H1 (cell line): ENCODE results near the gene OR2A14. TPM values are rescaled to one million over a fixed set of nuclear protein-coding genes. Genes with fewer than 3 reads are reported as not detected.

ENCODE experiments used
- CTCF ChIA-PET: fragments of 300-600 bp; sonication (Branson Sonifier 250); formaldehyde crosslinking; loops from one replicate; lab custom pipeline; 2021; ENCODE audit not compliant: partially characterized antibody; lab: Charles Lee
- POLR2A ChIA-PET: fragments of 300-600 bp; sonication (Branson Sonifier 250); formaldehyde crosslinking; loops from one replicate; lab custom pipeline; 2021; ENCODE audit warnings: inconsistent platforms; ENCODE audit not compliant: partially characterized antibody; lab: Charles Lee
- DNase-seq, 2 experiments: peaks; one replicate each; pipeline versions ENCODE4 v3.0.0 to v3.0.0-alpha.2; 2010 to 2022; ENCODE audit warnings: low spot score in 2 of 2, low read depth in 1 of 2, mixed read lengths in 1 of 2
- FAIRE-seq: peaks from 2 replicates; lab custom pipeline; 2011; peaks lifted over from hg19 to GRCh38; lab: Jason Lieb, UNC
- H2AFZ ChIP-seq: 2 replicates; pipeline ENCODE4 v1.8.1; 2012; ENCODE audit warnings: low read length, inconsistent platforms
- H2AK5ac ChIP-seq: 2 replicates; pipeline ENCODE4 v1.6.1; 2013; ENCODE audit warnings: low read depth, low read length
- H2BK120ac ChIP-seq: replicated peaks from 2 replicates; pipeline ENCODE3; 2013; ENCODE audit warnings: low read depth, low read length, inconsistent platforms
- H2BK12ac ChIP-seq: 2 replicates; pipeline ENCODE4 v1.6.1; 2013; ENCODE audit warnings: low read depth, low read length
- H2BK15ac ChIP-seq: 2 replicates; pipeline ENCODE4 v1.6.1; 2013; ENCODE audit warnings: low read length
- H2BK20ac ChIP-seq: 2 replicates; pipeline ENCODE4 v1.6.1; 2013; ENCODE audit warnings: low read length
- H2BK5ac ChIP-seq: 2 replicates; pipeline ENCODE4 v1.6.1; 2013; ENCODE audit warnings: low read depth, low read length
- H3K14ac ChIP-seq: 2 replicates; pipeline ENCODE4 v1.6.1; 2013; ENCODE audit warnings: inconsistent platforms; ENCODE audit not compliant: insufficient read length
- H3K18ac ChIP-seq: 2 replicates; pipeline ENCODE4 v1.6.1; 2013; ENCODE audit warnings: low read length; ENCODE audit errors: extremely low read depth
- H3K23ac ChIP-seq: 2 replicates; pipeline ENCODE4 v1.6.1; 2013; ENCODE audit warnings: inconsistent platforms; ENCODE audit not compliant: insufficient read length
- H3K23me2 ChIP-seq: 2 replicates; pipeline ENCODE4 v1.6.1; 2013; ENCODE audit warnings: low read depth, low read length
- H3K27ac ChIP-seq: 2 replicates; pipeline ENCODE4 v1.6.1; 2011; ENCODE audit warnings: low read depth, low read length, inconsistent platforms
- H3K27me3 ChIP-seq, 4 experiments: replicated peaks in 1 of 4; 1 replicate in 1 of 4; 2 replicates in 3 of 4; pipeline versions ENCODE4 v1.6.1 to v1.8.1; 2011 to 2013; ENCODE audit warnings: low read length in 3 of 4, mild to moderate bottlenecking in 3 of 4, inconsistent platforms in 2 of 4, mixed read lengths in 2 of 4, moderate library complexity in 1 of 4; ENCODE audit not compliant: control insufficient read depth in 3 of 4, insufficient read depth in 3 of 4; ENCODE audit errors: extremely low read depth in 1 of 4
- H3K36me3 ChIP-seq, 4 experiments: 2 replicates each; pipeline versions ENCODE4 v1.6.1 to v1.8.1; 2011 to 2013; ENCODE audit warnings: mild to moderate bottlenecking in 4 of 4, low read length in 3 of 4, moderate library complexity in 2 of 4, control low read depth in 1 of 4, inconsistent platforms in 1 of 4; ENCODE audit not compliant: insufficient read depth in 4 of 4, control insufficient read depth in 2 of 4
- H3K4ac ChIP-seq: replicated peaks from 2 replicates; pipeline ENCODE3; 2013; ENCODE audit warnings: low read length, low read depth, mixed read lengths, inconsistent platforms; ENCODE audit not compliant: insufficient read length
- H3K4me1 ChIP-seq, 4 experiments: replicated peaks in 1 of 4; 1 replicate in 1 of 4; 2 replicates in 3 of 4; pipeline versions ENCODE4 v1.6.1 to v1.8.1; 2011 to 2013; ENCODE audit warnings: low read length in 3 of 4, inconsistent platforms in 2 of 4, mixed read lengths in 1 of 4; ENCODE audit not compliant: insufficient read depth in 4 of 4, control insufficient read depth in 3 of 4
- H3K4me2 ChIP-seq, 2 experiments: 2 replicates each; pipeline versions ENCODE4 v1.6.1 to v1.8.1; 2011 to 2013; ENCODE audit warnings: low read depth in 2 of 2, low read length in 2 of 2, control low read depth in 1 of 2, inconsistent platforms in 1 of 2, mild to moderate bottlenecking in 1 of 2; ENCODE audit not compliant: insufficient read depth in 1 of 2
- H3K4me3 ChIP-seq, 4 experiments: fragments of 200-600, 300-600 bp in 1 of 4; sonication (generic), shearing (Covaris generic), sonication (Bioruptor Twin) in 1 of 4; 2 replicates each; pipeline versions ENCODE4 v1.5.1 to v1.8.1; 2011 to 2016; ENCODE audit warnings: low read length in 4 of 4, low read depth in 3 of 4, control low read depth in 2 of 4, inconsistent platforms in 2 of 4, mild to moderate bottlenecking in 2 of 4, mixed read lengths in 1 of 4, moderate library complexity in 1 of 4; ENCODE audit not compliant: insufficient read depth in 2 of 4; ENCODE audit errors: extremely low read depth in 1 of 4
- H3K56ac ChIP-seq: replicated peaks from 2 replicates; pipeline ENCODE3; 2013; ENCODE audit warnings: low read depth, mild to moderate bottlenecking, mixed read lengths, low read length, inconsistent platforms; ENCODE audit not compliant: insufficient read length
- H3K79me1 ChIP-seq: 2 replicates; pipeline ENCODE4 v1.6.1; 2013; ENCODE audit warnings: low read depth, low read length, control low read depth
- H3K79me2 ChIP-seq, 2 experiments: 2 replicates each; pipeline versions ENCODE4 v1.6.1 to v1.8.1; 2012 to 2013; ENCODE audit warnings: low read length in 2 of 2, mild to moderate bottlenecking in 2 of 2, inconsistent platforms in 1 of 2; ENCODE audit not compliant: insufficient read depth in 2 of 2, control insufficient read depth in 1 of 2
- H3K9ac ChIP-seq, 4 experiments: replicated peaks in 1 of 4; 1 replicate in 1 of 4; 2 replicates in 3 of 4; pipeline versions ENCODE4 v1.6.1 to v1.8.1; 2011 to 2013; ENCODE audit warnings: low read depth in 3 of 4, low read length in 3 of 4, control low read depth in 2 of 4, mild to moderate bottlenecking in 2 of 4, moderate library complexity in 2 of 4, inconsistent platforms in 1 of 4; ENCODE audit errors: extremely low read depth in 1 of 4
- H3K9me3 ChIP-seq, 2 experiments: 2 replicates each; pipeline versions ENCODE4 v1.6.1 to v1.8.1; 2012 to 2013; ENCODE audit warnings: mild to moderate bottlenecking in 2 of 2, moderate library complexity in 2 of 2, control low read depth in 1 of 2, inconsistent platforms in 1 of 2, low read depth in 1 of 2, low read length in 1 of 2, mixed read lengths in 1 of 2; ENCODE audit not compliant: insufficient read depth in 2 of 2
- H4K20me1 ChIP-seq, 2 experiments: replicated peaks in 1 of 2; 2 replicates each; pipeline versions ENCODE3 to v1.8.1; 2011 to 2013; ENCODE audit warnings: inconsistent platforms in 2 of 2, low read length in 2 of 2, mild to moderate bottlenecking in 1 of 2; ENCODE audit not compliant: insufficient read depth in 2 of 2, control insufficient read depth in 1 of 2
- H4K5ac ChIP-seq: 2 replicates; pipeline ENCODE4 v1.6.1; 2013; ENCODE audit warnings: low read length, low read depth, mixed read lengths, inconsistent platforms; ENCODE audit not compliant: insufficient read length
- H4K8ac ChIP-seq: 2 replicates; pipeline ENCODE4 v1.8.0; 2013; ENCODE audit warnings: mild to moderate bottlenecking, moderate library complexity, low read length, inconsistent platforms; ENCODE audit not compliant: insufficient read depth; ENCODE audit errors: extremely low read depth
- H4K91ac ChIP-seq: replicated peaks from 2 replicates; pipeline ENCODE3; 2013; ENCODE audit warnings: low read length, mixed read lengths, inconsistent platforms; ENCODE audit not compliant: insufficient read length
- CREB1 ChIP-seq: IDR thresholded peaks from 2 replicates; pipeline ENCODE4 v1.6.1; 2012; ENCODE audit warnings: inconsistent platforms
- PHF8 ChIP-seq: fragments of 200-600 bp; sonication (generic); conservative IDR thresholded peaks from 2 replicates; pipeline ENCODE4 v1.7.1; 2012; ENCODE audit warnings: low read depth, mild to moderate bottlenecking, inconsistent platforms, low read length, moderate library complexity
- POLR2AphosphoS5 ChIP-seq: IDR thresholded peaks from 2 replicates; pipeline ENCODE4 v1.6.1; 2011; ENCODE audit warnings: low read depth, low read length
- RNF2 ChIP-seq: fragments of 200-900, 300-1000 bp; sonication (generic); IDR thresholded peaks from 2 replicates; pipeline ENCODE4 v1.7.1; 2016; ENCODE audit warnings: borderline replicate concordance, low read depth, mild to moderate bottlenecking, antibody characterized with exemption, low read length; ENCODE audit not compliant: poor library complexity, severe bottlenecking; ENCODE audit errors: missing control alignments
- TCF12 ChIP-seq: IDR thresholded peaks from 2 replicates; pipeline ENCODE4 v1.6.1; 2011; ENCODE audit warnings: low read depth, mild to moderate bottlenecking, low read length
- WGBS, 2 experiments: shearing (Covaris generic) in 1 of 2; methylation state at CpG; one replicate each; pipeline versions ENCODE4 v1.1.6 to v1.1.7; 2013 to 2015; ENCODE audit warnings: low lambda C conversion rate in 2 of 2, mixed read lengths in 2 of 2, inconsistent platforms in 1 of 2, low coverage in 1 of 2, missing lambda C conversion rate in 1 of 2; ENCODE audit not compliant: insufficient replicate concordance in 2 of 2, insufficient coverage in 1 of 2, insufficient read length in 1 of 2; ENCODE audit errors: extremely low coverage in 1 of 2, missing lambda C conversion rate in 1 of 2; 5-methylcytosine and 5-hydroxymethylcytosine counted together
- polyA plus RNA-seq, 7 experiments: library from polyadenylated mRNA; depleted of rRNA in 3 of 7; stranded (reverse) in 5 of 7; unstranded in 2 of 7; fragments of >200 nt in 5 of 7; fragments of 200-250 nt in 2 of 7; gene quantifications; 1 replicate in 5 of 7; 2 replicates in 1 of 7; 4 replicates in 1 of 7; pipeline versions ENCODE4 v1.2.1 to v1.2.3, GENCODE V29; 2011 to 2013; ENCODE audit warnings: missing spikeins in 2 of 7, mixed read lengths in 2 of 7
- total RNA-seq: library from RNA; stranded (reverse); fragmentation: NEBNext Ultra II Directional; extraction: Animal tissue kit (Norgen Biotek cat#: 25700); gene quantifications from 2 replicates; pipeline ENCODE4 v1.2.1, GENCODE V29; 2021

OR2A14 gene
- total and polyA plus RNA-seq, 2 of the 8 experiments (the other 6 are each of a cell fraction or from before 2014, with no cell fraction given), result not detected

GRCh38 chr7:144142187-144142586 lies 19.2 kb downstream of the OR2A14 start:
- H2BK12ac ChIP-seq, result no peak overlapping the region
- 100% methylated on average over 3 of the region's 3 CpGs; no CpG with 5 or more reads in 1 of the 2 experiments for WGBS, 2 experiments
- ChIA-PET POLR2A (no interaction called here), CTCF (no interaction called here)
- no peak overlapping the region for H3K14ac ChIP-seq
- H2BK5ac ChIP-seq, result no peak overlapping the region
- H3K79me2 ChIP-seq, result no peaks in the 10 kb centered on the region
- H2BK20ac ChIP-seq, result no peak overlapping the region
- H4K91ac ChIP-seq, result no peak overlapping the region
- no peak overlapping the region for H2AK5ac ChIP-seq
- no peak overlapping the region for H3K18ac ChIP-seq
- H3K56ac ChIP-seq, result no peak overlapping the region
- no peak overlapping the region for H3K4me3 ChIP-seq
- no peak overlapping the region for H4K5ac ChIP-seq
- H3K9me3 ChIP-seq, result peaks cover under 1 to 3% of the 10 kb centered on the region in 2 experiments; a peak in 2 of 4 replicates
- no peak overlapping the region for H2BK120ac ChIP-seq
- H3K9ac ChIP-seq, result no peak overlapping the region
- no peak overlapping the region for H2BK15ac ChIP-seq
- H4K20me1 ChIP-seq, result no peaks in the 10 kb centered on the region
- H3K23ac ChIP-seq, result no peak overlapping the region
- TF ChIP-seq PHF8, result no peak
- TF ChIP-seq RNF2, result no peak
- no peak for TF ChIP-seq CREB1
- no peak for TF ChIP-seq TCF12
- TF ChIP-seq POLR2AphosphoS5, result no peak
- no peaks in the 10 kb centered on the region for H3K27me3 ChIP-seq
- no peak overlapping the region for H3K4ac ChIP-seq
- no peak for FAIRE-seq
- DNase-seq, result no peak
- H2AFZ ChIP-seq, result no peak overlapping the region
- no peak overlapping the region for H3K4me2 ChIP-seq
- H4K8ac ChIP-seq, result no peak overlapping the region
- H3K23me2 ChIP-seq, result no peaks in the 10 kb centered on the region
- no peaks in the 10 kb centered on the region for H3K36me3 ChIP-seq
- no peaks in the 10 kb centered on the region for H3K4me1 ChIP-seq
- no peaks in the 10 kb centered on the region for H3K79me1 ChIP-seq
- no peak overlapping the region for H3K27ac ChIP-seq
